ENCODE results near the gene ABLIM1.

The ABLIM1 gene

DNA sequence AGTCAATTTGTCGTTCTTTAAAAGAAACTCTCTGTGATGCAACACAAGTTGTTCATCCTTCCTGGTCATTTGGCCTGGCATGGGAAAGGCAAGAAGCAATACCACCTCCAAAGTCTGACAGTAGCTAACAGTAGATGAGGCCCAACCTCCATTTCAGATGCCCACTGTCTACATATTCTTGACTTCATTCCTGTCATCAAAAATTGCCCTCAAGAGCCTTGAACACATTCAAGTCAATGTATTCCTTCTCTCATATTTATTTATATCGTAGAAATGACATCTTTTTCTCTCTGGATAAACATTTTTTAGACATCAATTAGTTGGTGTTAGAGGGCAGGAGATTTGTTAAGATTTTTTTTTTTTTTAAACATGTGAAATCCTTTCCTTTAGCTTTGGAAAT is 33.7 kb downstream of the ABLIM1 start:
- DNase-seq (ENCODE audit: low read depth in 4 of 4, low spot score in 1 of 4), result no peak

DNA sequence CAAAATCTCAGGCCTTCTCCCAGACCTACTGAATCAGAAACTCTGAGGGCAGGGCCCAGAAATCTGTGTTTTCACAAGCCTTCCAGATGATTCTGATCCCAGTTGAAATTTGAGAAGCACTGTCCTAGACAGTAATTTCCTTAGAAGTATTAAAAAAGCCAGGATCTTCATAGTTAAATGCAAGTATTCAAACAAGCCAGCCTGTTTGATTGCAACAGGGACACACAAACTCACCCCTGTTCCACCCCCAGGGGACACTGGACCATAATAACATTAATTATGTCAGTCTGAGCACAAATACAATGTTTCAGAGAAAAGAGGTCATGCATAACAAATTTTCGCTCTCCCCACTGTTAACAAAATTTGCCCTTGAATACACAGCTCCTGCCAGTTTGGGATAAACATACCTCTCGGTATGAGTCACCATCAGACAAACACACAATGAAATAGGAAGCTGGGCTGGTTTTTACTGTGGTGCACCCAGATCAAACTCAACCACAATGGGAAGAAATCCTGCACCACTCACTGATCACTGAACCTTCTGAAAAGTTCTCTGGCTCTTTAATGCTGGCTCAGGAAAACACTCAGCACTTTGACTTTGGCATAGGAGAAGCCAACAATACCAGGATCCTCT is 34.3 kb downstream of the ABLIM1 start:
- no peak for DNase-seq (ENCODE audit: low read depth in 4 of 4, low spot score in 1 of 4)

DNA sequence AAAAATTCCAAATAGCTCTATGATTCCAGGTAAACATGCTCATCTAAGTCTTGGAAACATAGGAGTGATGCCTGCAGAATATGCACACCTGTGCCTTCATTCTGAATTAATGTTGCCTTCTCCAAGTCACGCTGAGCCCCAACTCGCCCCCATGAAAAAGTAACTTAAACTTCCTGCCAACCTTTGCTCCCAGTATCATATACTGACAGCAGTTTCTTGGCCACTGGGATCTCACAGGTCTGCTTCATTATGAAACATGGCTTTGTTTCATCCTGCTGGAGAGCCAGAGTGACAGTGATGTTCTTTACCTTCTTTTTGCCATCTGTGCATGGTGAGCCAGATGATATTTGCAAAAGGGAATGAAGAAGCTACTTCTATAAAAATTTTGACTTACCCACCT is 34.9 kb downstream of the ABLIM1 start:
- DNase-seq (ENCODE audit: low read depth in 4 of 4, low spot score in 1 of 4), result no peak

DNA sequence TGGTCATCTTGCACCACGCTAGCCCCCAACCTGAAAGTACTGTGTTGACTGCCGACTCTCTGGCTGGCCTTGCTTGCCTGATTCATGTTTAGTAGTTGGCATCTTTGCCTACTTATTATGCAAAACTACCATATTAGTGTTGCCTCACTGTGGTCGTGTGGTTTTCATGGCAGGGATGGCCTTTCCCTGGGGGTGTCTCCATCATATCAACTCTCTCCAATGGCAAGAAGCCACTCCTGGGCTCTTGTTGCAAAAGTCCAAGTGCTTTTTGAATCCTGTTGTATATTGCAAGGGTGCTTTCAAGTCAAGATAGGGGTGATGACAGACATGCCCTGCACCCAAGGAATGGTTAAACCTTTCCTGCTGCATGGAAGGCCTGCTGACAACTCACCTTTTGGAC is 39.4 kb downstream of the ABLIM1 start:
- no peak for DNase-seq (ENCODE audit: low read depth in 4 of 4, low spot score in 1 of 4)

DNA sequence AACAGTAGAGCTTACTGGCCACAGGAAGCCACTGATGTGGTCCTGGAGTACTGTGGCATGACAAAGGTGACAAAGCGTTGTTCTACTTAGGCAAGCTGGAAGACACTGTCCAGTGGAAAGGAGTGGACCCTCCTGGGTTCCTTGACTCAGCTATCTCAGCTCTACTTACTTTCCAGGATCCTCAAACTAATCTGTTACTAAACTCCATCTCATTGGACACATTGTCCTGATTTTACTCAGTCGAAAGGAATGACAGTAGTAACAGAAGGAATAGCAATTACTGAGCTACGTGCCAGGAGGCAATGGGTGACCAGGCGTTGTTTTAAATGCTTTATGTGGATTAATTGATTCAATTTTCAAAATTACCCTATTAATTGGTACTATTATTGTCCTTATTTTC is 41.6 kb downstream of the ABLIM1 start:
- no peak for DNase-seq (ENCODE audit: low read depth in 4 of 4, low spot score in 1 of 4)

DNA sequence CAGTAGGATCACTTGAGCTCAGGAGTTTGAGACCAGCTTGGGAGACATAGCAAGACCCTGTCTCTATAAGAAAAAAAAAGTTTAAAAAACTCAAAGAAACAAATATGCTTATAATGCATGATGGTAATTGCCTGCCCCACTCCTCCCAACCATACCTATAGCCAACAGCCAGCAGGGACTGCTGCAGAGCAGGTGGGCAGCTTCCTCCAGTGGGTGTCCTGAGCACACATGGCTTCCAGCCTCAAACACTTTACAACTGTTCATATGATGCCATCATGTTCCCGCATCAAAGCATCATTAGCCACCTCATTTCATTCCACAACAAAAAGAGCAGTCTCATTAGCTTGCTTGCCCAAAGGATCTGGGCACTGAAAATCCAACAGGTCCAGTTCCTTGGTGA is 42.0 kb downstream of the ABLIM1 start:
- DNase-seq (ENCODE audit: low read depth in 4 of 4, low spot score in 1 of 4), result no peak

DNA sequence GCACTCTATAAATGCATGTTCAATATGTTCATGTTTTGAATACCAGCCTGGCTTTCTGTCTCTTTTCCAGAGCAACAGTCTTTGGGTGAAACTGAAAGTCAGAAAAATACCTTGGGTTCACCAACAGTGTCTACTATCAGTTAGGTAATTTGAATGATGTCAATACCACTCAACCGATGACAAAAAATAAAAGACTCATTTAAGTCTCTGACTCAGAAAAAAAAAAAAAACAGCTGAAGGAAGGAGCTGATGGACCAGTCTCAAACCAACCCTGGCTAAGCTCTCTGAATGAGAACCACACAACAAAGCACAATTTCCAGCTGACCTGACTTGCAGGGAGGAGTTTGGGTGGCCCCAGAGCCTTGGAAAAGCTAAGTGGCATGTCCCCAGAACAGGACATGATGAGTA is 42.5 kb downstream of the ABLIM1 start:
- no peak for DNase-seq (ENCODE audit: low read depth in 4 of 4, low spot score in 1 of 4)

DNA sequence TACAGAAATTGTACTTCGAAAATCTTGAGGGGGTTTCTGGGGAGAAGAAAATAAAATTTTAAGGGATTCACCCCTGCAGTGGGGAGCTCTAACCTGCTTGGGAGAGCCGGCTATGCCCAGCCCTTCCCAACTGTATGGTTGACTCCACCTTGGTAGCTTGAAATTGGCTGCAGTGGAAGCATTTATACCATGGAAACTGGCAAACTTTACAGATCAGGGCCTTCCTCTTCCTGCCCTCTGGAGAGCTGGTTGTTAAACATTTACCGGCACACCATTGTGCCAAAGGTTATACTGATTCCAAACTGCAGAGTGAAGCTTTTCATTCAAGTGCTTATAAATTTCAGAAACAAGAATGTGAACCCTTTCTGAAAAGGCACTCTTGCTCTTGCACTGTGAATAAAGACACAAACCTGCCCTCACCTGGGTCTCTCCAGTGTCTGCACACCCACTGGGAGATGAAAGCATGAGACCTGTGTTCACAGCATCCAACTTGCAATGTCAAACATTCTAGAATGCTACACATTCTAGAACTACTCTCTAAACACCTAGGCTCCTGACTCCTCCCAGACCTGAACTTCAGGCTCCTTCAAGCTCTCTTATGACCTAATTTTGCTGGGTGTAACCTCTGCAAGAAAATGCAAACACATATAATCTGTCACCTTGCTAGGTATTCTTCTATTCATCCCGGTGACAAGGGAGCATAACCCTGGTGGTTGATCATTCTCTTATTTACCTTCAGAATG is 44.7 kb downstream of the ABLIM1 start:
- DNase-seq (ENCODE audit: low read depth in 4 of 4, low spot score in 1 of 4), result no peak

DNA sequence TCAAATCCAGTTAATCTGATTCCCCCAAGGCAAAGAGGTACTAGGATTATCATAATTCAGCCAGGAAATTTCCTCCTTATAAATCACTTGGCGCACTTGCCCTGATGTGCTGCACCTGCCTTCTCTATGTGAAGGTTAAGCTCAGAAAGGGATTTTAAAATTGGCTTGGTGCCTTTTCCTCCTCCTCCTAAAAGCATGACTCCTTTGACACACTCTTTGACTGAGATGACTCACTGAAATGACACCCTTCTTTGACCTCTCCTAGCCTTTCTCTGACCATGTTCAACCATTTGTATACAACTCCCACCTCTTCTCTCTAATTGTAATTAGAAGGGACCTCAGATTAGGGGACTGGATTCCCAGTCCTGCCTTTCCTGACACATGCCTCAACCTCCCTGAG is 46.5 kb downstream of the ABLIM1 start:
- no peak for DNase-seq (ENCODE audit: low read depth in 4 of 4, low spot score in 1 of 4)

DNA sequence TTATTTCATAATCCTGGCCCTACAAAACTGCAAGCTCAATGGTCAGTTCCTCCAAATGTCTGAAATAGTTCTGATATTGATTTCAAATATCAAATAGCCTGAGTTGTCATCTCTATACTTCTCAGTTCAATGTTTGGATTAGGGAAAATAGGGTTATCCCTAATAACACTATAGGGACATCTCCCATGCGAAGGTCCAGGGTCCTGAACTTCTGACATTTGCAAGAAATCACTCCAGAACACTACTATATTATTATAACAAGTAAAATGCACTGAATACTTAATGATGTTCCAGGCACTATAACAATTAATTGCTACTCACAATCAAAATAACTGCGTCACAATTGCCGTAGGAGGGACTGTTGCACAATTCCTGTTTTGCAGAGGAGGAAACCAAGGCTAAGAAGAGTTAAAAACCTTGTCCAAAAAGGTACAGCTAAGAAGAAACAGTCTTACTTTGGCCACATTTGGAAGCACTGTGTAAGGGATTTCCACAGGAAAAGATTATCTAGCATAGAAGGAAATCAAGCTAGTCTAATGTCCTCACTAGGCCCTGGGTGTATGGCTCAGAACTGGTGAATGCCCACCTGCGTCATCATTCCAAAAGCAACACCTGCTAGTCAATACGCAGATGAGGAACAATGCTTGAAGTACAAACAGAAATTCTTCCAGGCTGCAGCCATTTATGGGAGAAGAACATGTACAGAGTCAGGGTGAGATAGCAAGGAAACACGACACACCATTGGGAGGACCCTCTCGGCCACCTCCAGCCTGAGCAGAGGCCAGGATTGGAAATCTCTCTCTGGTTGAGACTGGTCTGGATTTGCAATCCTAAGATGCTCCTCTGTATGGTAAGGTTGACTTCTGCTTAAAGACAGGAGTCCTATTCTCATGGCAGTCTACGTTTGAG is 48.3 kb downstream of the ABLIM1 start:
- DNase-seq (ENCODE audit: low read depth in 4 of 4, low spot score in 1 of 4), result no peak

DNA sequence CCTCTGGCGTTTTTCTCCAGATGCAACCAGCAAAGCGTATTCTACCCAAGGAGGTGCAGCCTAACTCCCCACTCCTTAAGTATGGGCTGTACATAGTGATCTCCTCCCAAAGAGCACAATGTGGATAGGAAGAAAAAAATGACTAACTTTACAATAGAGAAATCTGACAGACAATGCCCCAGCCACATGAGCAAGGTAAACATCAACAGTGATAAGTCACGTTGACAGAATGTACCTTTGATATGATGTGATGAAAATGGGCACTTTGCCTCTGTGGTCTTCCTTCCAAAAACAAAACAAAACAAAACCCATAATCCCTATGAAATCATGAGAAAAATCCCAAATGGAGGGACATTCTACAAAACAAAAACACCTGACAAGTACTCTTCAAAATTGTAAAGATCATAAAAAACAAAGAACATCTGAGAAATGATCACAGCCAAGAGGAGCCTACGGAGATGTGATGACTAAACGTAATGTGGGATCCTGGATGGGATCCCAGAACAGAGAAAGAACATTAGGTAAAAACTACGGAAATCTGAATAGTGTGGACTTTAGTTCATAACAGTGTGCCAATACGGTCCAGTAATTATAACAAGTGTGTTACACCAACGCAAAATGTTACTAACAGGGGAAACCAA is 50.6 kb downstream of the ABLIM1 start:
- no peak for DNase-seq (ENCODE audit: low read depth in 4 of 4, low spot score in 1 of 4)

DNA sequence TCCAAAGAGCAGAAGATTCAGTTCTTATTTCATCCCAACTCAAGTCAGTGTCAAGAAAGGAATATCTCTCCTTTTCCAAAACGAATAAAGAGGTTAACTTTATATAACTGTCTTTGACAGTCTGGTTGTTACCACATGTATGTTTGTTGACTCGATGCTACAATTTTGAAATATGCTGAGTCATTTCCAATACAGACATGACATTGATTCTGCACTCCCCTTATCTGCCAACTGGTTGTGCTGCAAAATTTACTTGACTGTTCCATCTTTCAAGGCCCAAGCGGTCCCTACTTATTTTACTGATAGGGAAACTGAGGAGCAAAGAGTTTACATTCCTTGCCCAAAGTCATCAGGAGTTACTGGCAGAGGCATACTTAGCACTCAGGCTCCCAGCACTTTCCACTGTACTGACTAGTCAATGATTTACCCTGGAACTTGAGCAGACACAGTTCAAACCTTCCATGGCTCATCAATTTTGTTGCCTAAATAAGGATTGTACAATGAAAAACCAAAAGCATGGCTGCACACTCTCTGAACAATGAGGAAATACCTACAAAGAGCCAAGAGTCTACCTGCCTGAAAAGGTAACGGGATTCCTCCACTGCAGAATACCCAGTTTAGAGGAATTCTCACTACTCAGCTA is 52.8 kb downstream of the ABLIM1 start:
- no peak for DNase-seq (ENCODE audit: low read depth in 4 of 4, low spot score in 1 of 4)

DNA sequence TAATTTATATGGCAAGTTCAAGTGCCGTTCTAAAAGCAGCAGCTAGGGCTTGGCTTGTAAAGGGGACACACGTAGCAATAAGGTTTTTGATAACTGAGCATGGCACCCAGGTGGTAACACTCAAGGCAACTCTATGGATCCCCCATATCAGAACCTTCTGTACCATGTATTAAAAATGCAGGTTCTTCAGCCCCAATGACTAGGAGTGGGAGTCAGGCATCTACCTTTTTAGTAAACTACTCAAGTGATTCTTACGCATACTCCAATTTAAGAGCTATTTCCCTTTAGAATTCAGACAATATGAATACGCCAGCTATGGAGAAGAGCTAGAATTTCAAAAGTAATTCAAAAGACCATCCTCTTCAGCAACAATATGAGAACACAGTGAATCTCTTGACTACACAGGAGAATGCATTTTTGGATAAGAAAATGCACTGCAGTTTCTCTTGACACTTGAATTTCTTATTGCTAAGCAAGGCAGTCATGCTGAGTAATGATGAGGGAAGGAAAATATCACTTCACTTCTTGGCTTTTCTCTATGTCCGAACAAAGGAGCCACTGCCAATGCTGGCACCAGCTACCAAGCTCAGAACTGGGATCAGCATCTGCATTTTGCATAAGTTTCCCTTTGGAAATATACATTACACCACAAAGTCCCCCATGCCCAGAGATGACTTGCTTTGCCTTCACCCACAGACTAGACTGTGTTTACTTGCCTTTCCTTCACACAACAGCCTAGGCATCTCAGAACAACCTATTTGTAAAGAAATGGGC is 53.5 kb downstream of the ABLIM1 start:
- DNase-seq (ENCODE audit: low read depth in 4 of 4, low spot score in 1 of 4), result no peak

DNA sequence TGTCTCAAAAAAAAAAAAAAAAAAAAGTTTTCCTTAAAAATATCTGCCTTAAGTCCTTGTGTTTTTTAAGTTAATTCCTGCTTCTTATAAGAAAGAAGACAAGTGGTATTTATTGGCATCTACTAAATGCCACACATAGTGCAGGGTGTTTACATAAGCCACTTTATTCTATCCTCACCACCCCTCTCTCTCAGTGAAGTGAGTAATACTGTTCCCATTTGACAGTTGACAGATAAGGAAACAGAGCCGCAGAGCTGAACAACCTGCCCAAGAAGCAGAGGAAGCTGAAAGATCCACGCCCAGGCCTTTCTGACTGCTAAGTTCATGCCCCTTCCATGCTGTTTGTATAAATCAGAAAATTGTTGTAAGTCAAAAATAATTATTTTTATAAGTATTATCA is 54.1 kb downstream of the ABLIM1 start:
- no peak for DNase-seq (ENCODE audit: low read depth in 4 of 4, low spot score in 1 of 4)

DNA sequence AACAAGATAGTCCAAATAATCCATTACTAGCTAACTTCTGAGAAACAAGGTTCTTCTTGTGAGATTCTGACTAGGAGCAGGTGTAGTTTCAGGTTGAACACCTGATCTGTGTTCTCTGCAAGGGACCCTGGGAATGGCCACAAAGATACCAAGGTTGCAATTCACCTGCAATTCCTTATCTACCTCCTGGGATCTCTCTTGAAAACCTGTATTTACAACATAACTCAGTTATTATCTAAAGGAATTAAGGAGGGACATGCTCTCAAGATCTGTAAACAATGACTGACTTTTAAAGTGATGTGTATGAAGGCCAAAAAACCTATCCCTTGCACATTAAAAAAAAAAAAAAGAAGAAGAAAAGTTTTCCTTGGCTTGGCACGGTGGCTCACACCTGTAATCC is 54.8 kb downstream of the ABLIM1 start:
- no peak for DNase-seq (ENCODE audit: low read depth in 4 of 4, low spot score in 1 of 4)

DNA sequence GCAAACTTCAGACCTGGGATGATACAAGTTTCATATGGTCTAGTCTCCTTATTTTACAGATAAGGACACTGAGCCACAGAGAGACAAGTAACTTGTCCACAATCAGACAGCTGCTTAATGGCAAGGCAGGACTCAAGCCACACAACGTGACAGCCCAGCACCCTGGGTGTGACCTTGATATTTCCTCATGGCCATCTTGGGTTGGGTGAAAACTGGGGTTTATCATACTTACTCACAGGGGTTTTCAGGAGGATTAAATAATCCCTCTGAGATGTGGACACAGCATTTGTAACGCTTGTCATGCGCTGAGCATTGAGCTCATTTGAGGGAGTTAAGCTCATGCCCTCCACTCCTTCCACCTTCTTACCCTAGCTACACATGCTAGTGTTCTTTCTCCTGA is 58.0 kb downstream of the ABLIM1 start:
- DNase-seq (ENCODE audit: low read depth in 4 of 4, low spot score in 1 of 4), result no peak

DNA sequence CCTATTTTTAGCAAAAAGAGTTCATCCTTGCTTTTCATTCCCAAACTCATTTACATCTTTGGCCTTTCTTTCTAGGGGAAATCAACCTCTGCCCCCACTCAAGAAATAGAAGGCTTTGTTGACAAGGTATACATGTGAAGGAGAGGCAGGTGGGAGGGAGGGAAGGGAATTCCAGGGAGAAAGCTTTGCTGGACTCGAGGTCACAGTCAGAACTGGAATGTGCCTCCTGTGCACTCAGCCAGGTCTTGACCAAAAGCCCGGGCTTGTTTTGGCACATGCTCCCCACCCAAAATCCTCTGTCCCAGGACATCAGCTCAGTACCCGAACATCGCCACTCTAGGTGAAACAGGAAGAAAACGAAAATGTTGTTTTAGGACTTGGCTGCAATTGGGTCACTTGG is 61.3 kb downstream of the ABLIM1 start:
- DNase-seq (ENCODE audit: low read depth in 4 of 4, low spot score in 1 of 4), result no peak

DNA sequence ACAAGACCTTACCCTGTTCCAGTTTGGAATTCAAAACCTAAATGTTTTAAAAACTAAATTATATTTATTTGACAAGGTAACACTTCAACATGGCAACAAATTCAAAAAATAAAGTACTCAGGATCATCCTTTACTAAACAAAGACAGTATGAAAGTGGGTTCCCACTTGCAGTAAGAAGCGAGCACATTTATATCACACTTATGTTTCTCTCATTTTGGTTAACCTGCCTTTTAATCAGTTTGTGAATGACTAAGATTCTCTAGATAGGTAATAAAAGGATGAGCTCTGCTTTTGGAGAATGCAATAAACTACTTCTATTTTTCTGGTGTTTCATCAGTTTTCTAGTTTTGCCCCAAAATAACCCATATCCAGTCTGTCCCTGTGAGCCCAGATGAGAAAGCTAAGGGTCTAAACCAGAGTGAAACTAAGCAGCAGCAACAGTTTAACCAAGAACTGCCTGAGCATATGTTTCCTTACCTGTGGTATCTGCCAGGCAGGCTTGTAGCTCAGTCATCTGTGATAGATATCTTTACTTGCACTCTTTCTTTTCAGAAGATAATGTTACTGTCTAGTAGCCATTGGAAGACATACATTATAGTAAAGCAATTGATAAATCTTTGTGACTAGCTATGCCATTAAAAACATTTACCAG is 64.1 kb downstream of the ABLIM1 start:
- no peak for DNase-seq (ENCODE audit: low read depth in 4 of 4, low spot score in 1 of 4)

DNA sequence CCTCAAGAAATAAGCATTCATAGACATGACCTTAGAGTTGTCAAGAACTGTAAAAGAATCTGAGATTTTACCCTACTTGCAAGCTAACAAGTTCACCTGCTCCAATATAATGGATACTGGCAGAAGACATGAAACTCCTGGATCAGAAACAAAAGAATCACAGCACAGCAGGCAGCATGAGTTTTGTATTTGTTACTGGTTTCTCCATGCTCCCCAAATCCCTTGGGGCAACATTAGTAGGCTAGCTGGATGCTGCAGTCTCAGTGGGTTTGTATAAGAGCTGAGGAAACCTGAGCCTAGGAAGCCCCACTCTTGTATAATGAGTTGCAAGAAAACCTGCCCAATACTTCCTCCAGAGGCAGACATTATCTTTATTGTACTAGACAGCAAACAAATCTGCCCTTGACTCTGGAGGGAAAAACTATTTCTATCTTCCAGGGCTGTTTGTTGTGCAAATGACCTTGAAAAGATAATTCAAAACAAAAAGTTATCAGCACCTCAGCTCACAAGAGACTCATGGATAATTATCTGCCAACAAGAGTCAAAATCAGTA is 64.8 kb downstream of the ABLIM1 start:
- no peak for DNase-seq (ENCODE audit: low read depth in 4 of 4, low spot score in 1 of 4)

DNA sequence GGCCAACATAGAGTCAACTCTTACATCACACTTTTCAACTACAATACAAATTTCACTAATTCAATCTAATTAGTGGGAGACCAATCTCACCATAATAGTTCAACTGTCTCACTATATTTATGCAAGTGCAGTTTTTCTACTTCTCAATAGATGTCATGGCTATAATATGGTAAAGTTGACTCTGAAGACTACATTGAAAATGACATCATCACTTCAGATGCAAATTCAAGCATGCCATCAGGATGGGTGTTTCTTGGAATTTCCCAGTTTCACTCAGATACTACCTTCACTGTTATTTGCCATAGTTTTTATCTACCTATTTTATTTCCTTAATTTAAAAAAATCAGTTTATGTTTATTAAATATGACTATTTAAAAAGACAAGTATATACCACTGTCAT is 67.1 kb downstream of the ABLIM1 start:
- no peak for DNase-seq (ENCODE audit: low read depth in 4 of 4, low spot score in 1 of 4)
